ENCODE data around the gene TMEM225.
"Not testable (repeated sequence)": the region's sequence is repeated elsewhere in the genome, so short reads cannot be mapped to it uniquely, and the experiment has no call there.

DNA sequence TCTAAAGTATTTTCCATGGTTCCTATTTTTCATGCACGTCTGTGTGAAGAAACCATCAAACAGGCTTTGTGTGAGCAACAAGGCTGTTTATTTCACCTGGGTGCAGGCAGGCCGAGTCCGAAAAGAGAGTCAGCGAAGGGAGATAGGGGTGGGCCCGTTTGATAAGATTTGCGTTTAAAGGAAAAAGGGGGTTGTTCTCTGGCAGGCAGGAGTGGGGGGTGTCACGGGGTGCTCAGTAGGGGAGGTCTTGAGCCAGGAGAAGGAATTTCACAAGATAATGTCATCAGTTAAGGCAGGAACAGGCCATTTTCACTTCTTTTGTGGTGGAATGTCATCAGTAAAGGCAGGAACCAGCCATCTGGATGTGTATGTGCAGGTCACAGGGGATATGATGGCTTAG lies 20.2 kb downstream of the TMEM225 start:
- TF ChIP-seq, protein P1, sequence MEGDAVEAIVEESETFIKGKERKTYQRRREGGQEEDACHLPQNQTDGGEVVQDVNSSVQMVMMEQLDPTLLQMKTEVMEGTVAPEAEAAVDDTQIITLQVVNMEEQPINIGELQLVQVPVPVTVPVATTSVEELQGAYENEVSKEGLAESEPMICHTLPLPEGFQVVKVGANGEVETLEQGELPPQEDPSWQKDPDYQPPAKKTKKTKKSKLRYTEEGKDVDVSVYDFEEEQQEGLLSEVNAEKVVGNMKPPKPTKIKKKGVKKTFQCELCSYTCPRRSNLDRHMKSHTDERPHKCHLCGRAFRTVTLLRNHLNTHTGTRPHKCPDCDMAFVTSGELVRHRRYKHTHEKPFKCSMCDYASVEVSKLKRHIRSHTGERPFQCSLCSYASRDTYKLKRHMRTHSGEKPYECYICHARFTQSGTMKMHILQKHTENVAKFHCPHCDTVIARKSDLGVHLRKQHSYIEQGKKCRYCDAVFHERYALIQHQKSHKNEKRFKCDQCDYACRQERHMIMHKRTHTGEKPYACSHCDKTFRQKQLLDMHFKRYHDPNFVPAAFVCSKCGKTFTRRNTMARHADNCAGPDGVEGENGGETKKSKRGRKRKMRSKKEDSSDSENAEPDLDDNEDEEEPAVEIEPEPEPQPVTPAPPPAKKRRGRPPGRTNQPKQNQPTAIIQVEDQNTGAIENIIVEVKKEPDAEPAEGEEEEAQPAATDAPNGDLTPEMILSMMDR (conservative IDR thresholded peaks at IDR 0.05; ENCODE audit: low read length): not testable (repeated sequence)
- not testable (repeated sequence) for TF ChIP-seq EZH2phosphoT487 (IDR thresholded peaks at IDR 0.05; ENCODE audit: borderline replicate concordance)

All from Loucy (cell line).